T-helper 2 cell treated with Interferon-gamma antibody and Interleukin-4, amounts not matched to agents 5 μg/mL and 100 μg/mL, for 36 hours (primary cell): ENCODE measurements around the gene TIE1.
A peak's percentile ranks its signal among the peaks of the same experiment; 100 is the strongest.

ENCODE experiments used
- DNase-seq: peaks from one replicate; pipeline ENCODE4 v3.0.0; 2021; ENCODE audit warnings: low spot score
- H3K27ac Mint-ChIP-seq: one replicate; pipeline ENCODE4 v1.8.0; 2021; ENCODE audit warnings: mild to moderate bottlenecking, mixed read lengths
- H3K27me3 Mint-ChIP-seq: one replicate; pipeline ENCODE4 v1.8.0; 2021; ENCODE audit warnings: low read depth, mixed read lengths
- H3K36me3 Mint-ChIP-seq: one replicate; pipeline ENCODE4 v1.8.0; 2021; ENCODE audit warnings: low read depth, mixed read lengths
- H3K4me1 Mint-ChIP-seq: one replicate; pipeline ENCODE4 v1.8.0; 2021; ENCODE audit warnings: low read depth, mixed read lengths
- H3K4me3 Mint-ChIP-seq: one replicate; pipeline ENCODE4 v1.8.0; 2022; ENCODE audit warnings: mild to moderate bottlenecking, moderate library complexity, mixed read lengths
- H3K9me3 Mint-ChIP-seq: one replicate; pipeline ENCODE4 v1.8.0; 2021; ENCODE audit warnings: mixed read lengths

The TIE1 gene

GRCh38 chr1:43354471-43354870 lies 53.7 kb downstream of the TIE1 start:
- Mint-ChIP-seq H3K4me1 (peaks cover 17% of the 10 kb centered on the region), H3K27me3 (no peaks in the 10 kb centered on the region), H3K4me3 (no peak overlapping the region), H3K27ac (no peak overlapping the region), H3K9me3 (no peaks in the 10 kb centered on the region), H3K36me3 (peaks cover 10% of the 10 kb centered on the region)
- DNase-seq, result no peak

DNA sequence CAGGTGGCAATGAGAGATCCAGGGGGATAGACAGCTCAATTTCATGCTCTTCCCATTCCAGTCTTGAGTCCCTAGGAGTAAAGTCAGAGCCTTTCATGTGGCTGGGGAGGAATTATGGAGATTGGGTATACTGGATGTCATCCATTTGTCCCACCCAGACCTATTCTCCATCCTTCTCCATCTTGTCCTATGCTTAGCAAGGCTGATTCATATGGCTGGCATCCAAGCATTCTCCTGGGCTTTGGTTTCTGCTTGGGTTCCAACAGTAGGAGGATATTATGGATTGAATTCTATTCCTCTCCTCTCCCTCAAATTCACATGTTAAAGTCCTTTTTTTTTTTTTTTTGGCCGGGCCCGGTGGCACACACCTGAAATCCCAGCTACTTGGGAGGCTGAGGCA lies 54.2 kb downstream of the TIE1 start:
- H3K36me3 Mint-ChIP-seq, result peaks cover 14% of the 10 kb centered on the region
- H3K27me3 Mint-ChIP-seq, result no peaks in the 10 kb centered on the region
- no peak overlapping the region for H3K4me3 Mint-ChIP-seq
- no peak for DNase-seq
- H3K4me1 Mint-ChIP-seq, result peaks cover 18% of the 10 kb centered on the region
- no peak overlapping the region for H3K27ac Mint-ChIP-seq
- H3K9me3 Mint-ChIP-seq, result no peaks in the 10 kb centered on the region

GRCh38 chr1:43357251-43357650 lies 56.5 kb downstream of the TIE1 start:
- Mint-ChIP-seq H3K4me3 (peak overlapping the region; percentile 92), H3K4me1 (peaks cover 34% of the 10 kb centered on the region), H3K9me3 (no peaks in the 10 kb centered on the region), H3K27ac (no peak overlapping the region), H3K27me3 (no peaks in the 10 kb centered on the region), H3K36me3 (peaks cover 37% of the 10 kb centered on the region)
- DNase-seq, result no peak

GRCh38 chr1:43358121-43358745 lies 57.5 kb downstream of the TIE1 start:
- H3K36me3 Mint-ChIP-seq, result peaks cover 45% of the 10 kb centered on the region
- peaks cover 33% of the 10 kb centered on the region for H3K4me1 Mint-ChIP-seq
- H3K27ac Mint-ChIP-seq, result peak overlapping the region; percentile 87
- DNase-seq, result peak; percentile 22
- H3K4me3 Mint-ChIP-seq, result peak overlapping the region; percentile 92
- H3K9me3 Mint-ChIP-seq, result no peaks in the 10 kb centered on the region
- H3K27me3 Mint-ChIP-seq, result no peaks in the 10 kb centered on the region

DNA sequence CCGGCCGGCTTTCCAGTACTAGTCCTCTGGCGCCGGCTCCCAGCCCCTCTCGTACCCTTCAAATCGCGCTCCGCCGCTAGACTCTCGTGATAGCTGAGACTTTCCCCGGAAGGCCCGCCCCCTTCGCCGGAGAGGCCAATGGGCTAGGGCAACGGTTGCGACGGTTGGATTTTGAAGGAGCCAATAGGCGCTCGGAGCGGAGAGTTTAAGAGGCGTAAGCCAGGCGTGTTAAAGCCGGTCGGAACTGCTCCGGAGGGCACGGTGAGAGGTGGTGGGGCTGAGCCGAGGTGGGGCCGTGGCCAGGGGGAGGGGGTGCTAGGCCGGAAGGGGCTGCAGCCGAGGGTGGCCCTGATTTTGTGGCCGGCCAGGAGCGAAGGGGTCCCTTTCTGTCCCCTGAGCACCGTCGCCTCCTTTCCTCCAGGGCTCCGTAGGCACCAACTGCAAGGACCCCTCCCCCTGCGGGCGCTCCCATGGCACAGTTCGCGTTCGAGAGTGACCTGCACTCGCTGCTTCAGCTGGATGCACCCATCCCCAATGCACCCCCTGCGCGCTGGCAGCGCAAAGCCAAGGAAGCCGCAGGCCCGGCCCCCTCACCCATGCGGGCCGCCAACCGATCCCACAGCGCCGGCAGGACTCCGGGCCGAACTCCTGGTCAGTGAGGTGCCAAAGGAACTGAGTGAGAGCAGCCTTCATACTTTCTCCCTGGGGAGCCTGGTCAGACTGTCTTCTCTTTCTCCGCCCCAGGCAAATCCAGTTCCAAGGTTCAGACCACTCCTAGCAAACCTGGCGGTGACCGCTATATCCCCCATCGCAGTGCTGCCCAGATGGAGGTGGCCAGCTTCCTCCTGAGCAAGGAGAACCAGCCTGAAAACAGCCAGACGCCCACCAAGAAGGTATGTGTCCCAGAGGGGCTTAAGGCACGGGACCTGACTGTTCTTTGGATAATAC lies 58.2 kb downstream of the TIE1 start, which contains the start of gene CDC20:
Gene CDC20 (plus strand): TSS at position 236 of the 948 bp plus-strand sequence. CDS start 235 bp downstream, at position 471.
- DNase-seq, result peak; percentile 99
- peaks cover 49% of the 10 kb centered on the region for H3K36me3 Mint-ChIP-seq
- H3K4me3 Mint-ChIP-seq, result peak within 1 kb of the TSS; percentile 92
- H3K27ac Mint-ChIP-seq, result peak within 1 kb of the TSS; percentile 87
- peaks cover 36% of the 10 kb centered on the region for H3K4me1 Mint-ChIP-seq
- H3K9me3 Mint-ChIP-seq, result no peaks in the 10 kb centered on the region
- H3K27me3 Mint-ChIP-seq, result no peaks in the 10 kb centered on the region

GRCh38 chr1:43359696-43360095 lies 58.9 kb downstream of the TIE1 start:
- H3K4me3 Mint-ChIP-seq, result peak overlapping the region; percentile 92
- H3K27ac Mint-ChIP-seq, result peak overlapping the region; percentile 75
- no peaks in the 10 kb centered on the region for H3K27me3 Mint-ChIP-seq
- peaks cover 56% of the 10 kb centered on the region for H3K36me3 Mint-ChIP-seq
- DNase-seq, result no peak
- no peaks in the 10 kb centered on the region for H3K9me3 Mint-ChIP-seq
- peaks cover 41% of the 10 kb centered on the region for H3K4me1 Mint-ChIP-seq

DNA sequence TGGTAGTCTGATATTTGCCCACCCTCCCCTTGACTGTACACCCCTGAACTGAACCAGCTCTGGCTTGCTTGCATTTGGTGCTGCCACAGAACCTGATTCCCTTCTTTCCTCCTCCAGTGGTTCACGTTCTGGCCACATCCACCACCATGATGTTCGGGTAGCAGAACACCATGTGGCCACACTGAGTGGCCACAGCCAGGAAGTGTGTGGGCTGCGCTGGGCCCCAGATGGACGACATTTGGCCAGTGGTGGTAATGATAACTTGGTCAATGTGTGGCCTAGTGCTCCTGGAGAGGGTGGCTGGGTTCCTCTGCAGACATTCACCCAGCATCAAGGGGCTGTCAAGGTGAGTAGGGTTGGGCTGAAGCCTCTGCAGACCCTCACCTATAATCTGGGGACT lies 59.8 kb downstream of the TIE1 start:
- no peak for DNase-seq
- peaks cover 50% of the 10 kb centered on the region for H3K4me1 Mint-ChIP-seq
- peaks cover 65% of the 10 kb centered on the region for H3K36me3 Mint-ChIP-seq
- H3K9me3 Mint-ChIP-seq, result no peaks in the 10 kb centered on the region
- no peaks in the 10 kb centered on the region for H3K27me3 Mint-ChIP-seq
- no peak overlapping the region for H3K27ac Mint-ChIP-seq
- H3K4me3 Mint-ChIP-seq, result peak overlapping the region; percentile 92

DNA sequence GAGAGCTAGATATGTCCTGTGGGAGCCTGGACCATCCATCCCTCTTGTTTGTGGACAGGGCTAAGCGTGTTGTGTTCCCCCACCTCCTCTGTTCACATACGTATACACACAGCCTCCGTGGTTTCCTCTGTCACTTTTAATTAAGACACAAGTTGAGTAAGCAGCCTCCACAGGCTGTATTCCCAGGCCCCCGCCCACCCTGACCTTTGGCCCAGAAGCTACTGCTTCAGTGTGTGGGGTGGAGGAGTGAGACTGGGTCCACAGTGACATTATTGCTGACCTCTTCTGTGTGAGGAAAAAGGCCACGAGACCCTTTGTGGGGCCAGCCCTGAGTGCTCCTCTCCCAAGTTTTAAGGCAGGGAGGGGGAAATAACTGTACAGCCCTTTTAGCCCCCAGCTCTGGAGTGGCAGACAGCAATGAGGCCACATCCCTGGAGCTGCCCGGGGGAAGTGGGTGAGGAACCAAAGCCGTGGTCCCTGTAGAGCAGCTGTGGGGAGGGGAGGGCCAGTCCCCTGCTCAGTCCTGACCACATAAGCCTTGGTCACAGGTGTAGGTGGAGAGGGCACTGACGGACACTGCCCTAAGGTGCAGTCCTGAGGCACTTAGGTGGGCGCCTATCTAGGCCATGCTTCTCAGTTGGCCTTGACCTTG lies 62.6 kb downstream of the TIE1 start:
- Mint-ChIP-seq H3K27ac (peak overlapping the region; percentile 43), H3K27me3 (no peaks in the 10 kb centered on the region), H3K36me3 (peaks cover 73% of the 10 kb centered on the region), H3K9me3 (no peaks in the 10 kb centered on the region), H3K4me3 (no peak overlapping the region), H3K4me1 (peaks cover 51% of the 10 kb centered on the region)
- no peak for DNase-seq

- H3K27ac Mint-ChIP-seq, result peak overlapping the region; percentile 43
- peaks cover 73% of the 10 kb centered on the region for H3K36me3 Mint-ChIP-seq
These were observed 63.2 kb downstream of the TIE1 start for GRCh38 chr1:43363935-43364525.

GRCh38 chr1:43365678-43366077 lies 64.9 kb downstream of the TIE1 start:
- Mint-ChIP-seq H3K9me3 (no peaks in the 10 kb centered on the region), H3K27ac (peak overlapping the region; percentile 86), H3K4me3 (peak overlapping the region; percentile 94), H3K36me3 (peaks cover 62% of the 10 kb centered on the region), H3K4me1 (peaks cover 53% of the 10 kb centered on the region), H3K27me3 (no peaks in the 10 kb centered on the region)
- no peak for DNase-seq

More at GRCh38 chr1:43363935-43364525, 63.2 kb downstream of the TIE1 start:
- peaks cover 57% of the 10 kb centered on the region for H3K4me1 Mint-ChIP-seq
- no peaks in the 10 kb centered on the region for H3K27me3 Mint-ChIP-seq
- peak overlapping the region; percentile 18 for H3K4me3 Mint-ChIP-seq
- DNase-seq, result no peak
- no peaks in the 10 kb centered on the region for H3K9me3 Mint-ChIP-seq

- H3K9me3 Mint-ChIP-seq, result no peaks in the 10 kb centered on the region
- peak overlapping the region; percentile 86 for H3K27ac Mint-ChIP-seq
- H3K27me3 Mint-ChIP-seq, result no peaks in the 10 kb centered on the region
- H3K4me3 Mint-ChIP-seq, result peak overlapping the region; percentile 94
- peaks cover 58% of the 10 kb centered on the region for H3K36me3 Mint-ChIP-seq
- DNase-seq, result no peak
- peaks cover 49% of the 10 kb centered on the region for H3K4me1 Mint-ChIP-seq
These were observed 65.4 kb downstream of the TIE1 start for GRCh38 chr1:43366179-43366578.

- Mint-ChIP-seq H3K27ac (peak overlapping the region; percentile 87), H3K36me3 (peaks cover 53% of the 10 kb centered on the region), H3K4me1 (peaks cover 45% of the 10 kb centered on the region), H3K27me3 (no peaks in the 10 kb centered on the region), H3K9me3 (no peaks in the 10 kb centered on the region), H3K4me3 (peak overlapping the region; percentile 94)
- no peak for DNase-seq
These were observed 65.8 kb downstream of the TIE1 start for GRCh38 chr1:43366601-43367025.

- Mint-ChIP-seq H3K4me1 (peaks cover 39% of the 10 kb centered on the region), H3K36me3 (peaks cover 47% of the 10 kb centered on the region), H3K27ac (peak overlapping the region; percentile 87), H3K9me3 (no peaks in the 10 kb centered on the region), H3K4me3 (peak overlapping the region; percentile 94), H3K27me3 (no peaks in the 10 kb centered on the region)
- peak; percentile 18 for DNase-seq
These were observed 66.5 kb downstream of the TIE1 start for GRCh38 chr1:43367026-43367903.
